Activated CD4-positive, alpha-beta T cell treated with anti-CD3 and anti-CD28 coated beads for 36 hours (primary cell): ENCODE measurements around the gene MECR. TPM values are rescaled to one million over a fixed set of nuclear protein-coding genes. Genes with fewer than 3 reads are reported as not detected.

ENCODE experiments used
- ATAC-seq: fragments of 200-7000 bp; cut with Tn5 transposase; one replicate; pipeline ENCODE4 v1.10.0; 2021; ENCODE audit warnings: mild to moderate bottlenecking, moderate library complexity
- CTCF ChIA-PET: fragments of 350-600 bp; sonication (Branson Sonifier 250); formaldehyde crosslinking; loops from one replicate; lab custom pipeline; 2021; ENCODE audit warnings: antibody characterized with exemption; lab: Charles Lee
- POLR2A ChIA-PET: fragments of 350-600 bp; sonication (Branson Sonifier 250); formaldehyde crosslinking; loops from one replicate; lab custom pipeline; 2021; ENCODE audit warnings: antibody characterized with exemption, inconsistent platforms; lab: Charles Lee
- DNase-seq: peaks from one replicate; pipeline ENCODE4 v3.0.0-alpha.2; 2020
- H3K27ac Mint-ChIP-seq: one replicate; pipeline ENCODE4 v1.8.0; 2021; ENCODE audit warnings: mixed read lengths
- H3K27me3 Mint-ChIP-seq: one replicate; pipeline ENCODE4 v1.8.0; 2021; ENCODE audit warnings: mixed read lengths
- H3K36me3 Mint-ChIP-seq: one replicate; pipeline ENCODE4 v1.8.0; 2021; ENCODE audit warnings: low read depth, mixed read lengths
- H3K4me1 Mint-ChIP-seq: one replicate; pipeline ENCODE4 v1.8.0; 2021; ENCODE audit warnings: mixed read lengths
- H3K4me3 Mint-ChIP-seq: one replicate; pipeline ENCODE4 v1.8.0; 2021; ENCODE audit warnings: mild to moderate bottlenecking, moderate library complexity, mixed read lengths
- H3K9me3 Mint-ChIP-seq: one replicate; pipeline ENCODE4 v1.8.0; 2021; ENCODE audit warnings: low read depth, mixed read lengths
- intact Hi-C, 2 experiments: fragments of 100-400 bp; cut with DNase I in 1 of 2; cut with micrococcal nuclease in 1 of 2; formaldehyde crosslinking; loops; one replicate each; pipeline versions ENCODE4 v1.14.2 to v1.15.1; 2022 to 2024; cut with DNase I, micrococcal nuclease
- total RNA-seq, 2 experiments: library from RNA; stranded (reverse); gene quantifications; one replicate each; pipeline ENCODE4 v1.2.3, GENCODE V29; 2021

MECR gene, protein sequence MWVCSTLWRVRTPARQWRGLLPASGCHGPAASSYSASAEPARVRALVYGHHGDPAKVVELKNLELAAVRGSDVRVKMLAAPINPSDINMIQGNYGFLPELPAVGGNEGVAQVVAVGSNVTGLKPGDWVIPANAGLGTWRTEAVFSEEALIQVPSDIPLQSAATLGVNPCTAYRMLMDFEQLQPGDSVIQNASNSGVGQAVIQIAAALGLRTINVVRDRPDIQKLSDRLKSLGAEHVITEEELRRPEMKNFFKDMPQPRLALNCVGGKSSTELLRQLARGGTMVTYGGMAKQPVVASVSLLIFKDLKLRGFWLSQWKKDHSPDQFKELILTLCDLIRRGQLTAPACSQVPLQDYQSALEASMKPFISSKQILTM
- total RNA-seq = 10 to 100 TPM; 41.3 to 43.1 TPM

- intact Hi-C loops = loop anchor here (1.0 to 10.0 kb wide), 7 partner anchors 48 to 1834 kb away; partner anchors contain the start of gene PUM1 (in 1 of the 2)
- ChIA-PET CTCF (interaction anchor here (0.5 to 1.6 kb wide), 4 partner anchors 28 to 214 kb away, joined by 3 to 4 read pairs (median 3); no protein-coding TSS in a partner anchor), POLR2A (interaction anchor here (0.7 to 1.3 kb wide), 2 partner anchors 49 to 477 kb away, joined by 3 to 6 read pairs; partner anchors contain the start of gene SRSF4)
- Mint-ChIP-seq H3K27me3 (peaks cover 9% of the 10 kb centered on the region), H3K4me3 (peak within 1 kb of the TSS; percentile 94), H3K27ac (peak within 1 kb of the TSS; percentile 94), H3K36me3 (no peaks in the 10 kb centered on the region), H3K9me3 (no peaks in the 10 kb centered on the region), H3K4me1 (peaks cover 18% of the 10 kb centered on the region)
- DNase-seq (peak; percentile 97), ATAC-seq (peak; percentile 97)
These were observed at the start of gene MECR for GRCh38 chr1:29230553-29231378. MECR (minus strand) TSS chr1:29230934; CDS start chr1:29230906, 28 bp downstream.

DNA sequence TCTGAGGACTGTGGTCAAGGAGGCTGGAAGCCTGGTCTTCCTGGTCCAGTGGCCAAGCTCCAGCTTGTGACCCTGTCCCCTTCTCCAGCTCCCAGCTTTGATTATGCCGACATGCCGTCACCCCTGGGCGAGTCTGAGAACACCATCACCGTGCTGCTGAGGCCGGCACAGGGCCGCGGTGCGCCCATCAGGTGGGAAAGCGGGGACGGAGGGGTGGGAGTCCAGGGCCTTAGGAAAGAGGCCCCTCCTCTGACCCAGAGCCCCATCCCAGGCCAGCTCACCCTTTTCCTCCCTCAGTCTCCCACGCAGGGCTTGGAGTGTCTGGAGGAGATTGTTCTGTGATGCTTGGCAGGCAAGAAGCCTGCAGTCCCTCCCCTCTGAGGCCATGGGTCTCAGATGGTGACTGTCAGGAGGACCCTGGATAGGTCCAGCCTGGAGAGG is 49.2 kb upstream of the MECR start:
- peaks cover 3% of the 10 kb centered on the region for H3K27me3 Mint-ChIP-seq
- intact Hi-C loops = no loop called here
- DNase-seq (no peak), ATAC-seq (no peak)
- H3K4me1 Mint-ChIP-seq = peaks cover 4% of the 10 kb centered on the region
- ChIA-PET POLR2A (no interaction called here), CTCF (no interaction called here)
- no peaks in the 10 kb centered on the region for H3K36me3 Mint-ChIP-seq
- no peaks in the 10 kb centered on the region for H3K9me3 Mint-ChIP-seq
- H3K4me3 Mint-ChIP-seq = no peak overlapping the region
- H3K27ac Mint-ChIP-seq = no peak overlapping the region

GRCh38 chr1:29279406-29279805 is 48.7 kb upstream of the MECR start:
- H3K27ac Mint-ChIP-seq = no peak overlapping the region
- peaks cover 3% of the 10 kb centered on the region for H3K27me3 Mint-ChIP-seq
- H3K4me3 Mint-ChIP-seq = no peak overlapping the region
- no peaks in the 10 kb centered on the region for H3K36me3 Mint-ChIP-seq
- H3K4me1 Mint-ChIP-seq = peaks cover 4% of the 10 kb centered on the region
- CTCF ChIA-PET = no interaction called here
- no peak for DNase-seq
- H3K9me3 Mint-ChIP-seq = no peaks in the 10 kb centered on the region
- no peak for ATAC-seq
- POLR2A ChIA-PET = no interaction called here
- intact Hi-C loops = no loop called here

- Mint-ChIP-seq H3K27ac (no peak overlapping the region), H3K36me3 (no peaks in the 10 kb centered on the region), H3K9me3 (no peaks in the 10 kb centered on the region), H3K4me3 (no peak overlapping the region), H3K4me1 (no peaks in the 10 kb centered on the region), H3K27me3 (peaks cover 3% of the 10 kb centered on the region)
- ATAC-seq (no peak), DNase-seq (no peak)
- CTCF ChIA-PET = interaction anchor here (0.7 kb wide), 1 partner anchor 23 kb away, joined by 3 read pairs; no protein-coding TSS in a partner anchor
- POLR2A ChIA-PET = no interaction called here
- intact Hi-C loops = no loop called here
These were observed 47.4 kb upstream of the MECR start for GRCh38 chr1:29278124-29278523.

DNA sequence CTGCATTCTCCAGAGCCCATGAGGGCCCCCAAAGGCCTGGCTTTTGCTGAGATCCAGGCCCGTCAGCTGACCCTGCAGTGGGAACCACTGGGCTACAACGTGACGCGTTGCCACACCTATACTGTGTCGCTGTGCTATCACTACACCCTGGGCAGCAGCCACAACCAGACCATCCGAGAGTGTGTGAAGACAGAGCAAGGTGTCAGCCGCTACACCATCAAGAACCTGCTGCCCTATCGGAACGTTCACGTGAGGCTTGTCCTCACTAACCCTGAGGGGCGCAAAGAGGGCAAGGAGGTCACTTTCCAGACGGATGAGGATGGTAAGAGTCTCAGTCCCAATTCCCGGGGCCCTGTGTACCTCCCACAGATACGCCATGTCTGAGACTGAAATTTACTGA is 44.7 kb upstream of the MECR start:
- no peak for ATAC-seq
- DNase-seq = no peak
- H3K36me3 Mint-ChIP-seq = no peaks in the 10 kb centered on the region
- CTCF ChIA-PET = interaction anchor here (0.9 kb wide), 1 partner anchor 17 kb away, joined by 3 read pairs; no protein-coding TSS in a partner anchor
- intact Hi-C loops = no loop called here
- no peaks in the 10 kb centered on the region for H3K4me1 Mint-ChIP-seq
- H3K27ac Mint-ChIP-seq = no peak overlapping the region
- POLR2A ChIA-PET = no interaction called here
- no peaks in the 10 kb centered on the region for H3K9me3 Mint-ChIP-seq
- H3K4me3 Mint-ChIP-seq = no peak overlapping the region
- H3K27me3 Mint-ChIP-seq = peaks cover 5% of the 10 kb centered on the region

DNA sequence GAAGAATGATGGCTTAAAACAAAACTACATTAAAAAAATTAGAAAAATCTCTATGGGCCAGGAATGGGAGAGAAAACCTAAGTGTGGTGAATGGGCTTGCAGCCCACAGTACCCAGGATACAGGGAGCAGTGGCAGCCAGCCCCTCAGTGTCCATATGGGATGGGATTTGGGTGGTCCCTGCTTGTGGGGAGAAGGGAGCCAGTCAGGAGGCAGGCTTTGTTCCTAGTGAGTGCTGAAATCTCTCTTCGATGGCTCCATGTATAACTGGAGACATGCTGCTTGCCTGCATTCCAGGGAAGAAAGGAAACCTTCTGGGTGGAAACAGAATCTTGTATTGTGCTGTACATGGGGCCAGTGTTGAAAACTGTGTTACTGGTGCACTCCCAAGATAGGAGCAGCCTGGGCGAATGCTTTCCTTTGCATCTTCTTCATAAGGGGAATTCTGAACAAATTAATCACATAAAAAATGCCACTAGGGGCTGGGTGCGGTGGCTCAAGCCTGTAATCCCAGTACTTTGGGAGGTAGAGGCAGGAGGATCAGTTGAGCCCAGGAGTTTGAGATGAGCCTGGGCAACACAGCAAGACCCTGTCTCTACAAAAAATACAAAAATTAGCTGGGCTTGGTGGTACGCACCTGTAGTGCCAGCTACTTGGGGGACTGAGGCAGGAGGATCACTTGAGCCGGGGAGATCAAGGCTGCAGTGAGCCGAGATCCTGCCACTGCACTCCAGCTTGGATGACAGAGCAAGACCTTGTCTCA is 41.6 kb upstream of the MECR start:
- ATAC-seq = no peak
- intact Hi-C loops = no loop called here
- Mint-ChIP-seq H3K27ac (no peak overlapping the region), H3K27me3 (peaks cover 20% of the 10 kb centered on the region), H3K4me3 (no peak overlapping the region), H3K36me3 (no peaks in the 10 kb centered on the region), H3K4me1 (no peaks in the 10 kb centered on the region), H3K9me3 (no peaks in the 10 kb centered on the region)
- no peak for DNase-seq
- POLR2A ChIA-PET = interaction anchor here (0.6 kb wide), 1 partner anchor 90 kb away, joined by 3 read pairs; no protein-coding TSS in a partner anchor
- CTCF ChIA-PET = no interaction called here

DNA sequence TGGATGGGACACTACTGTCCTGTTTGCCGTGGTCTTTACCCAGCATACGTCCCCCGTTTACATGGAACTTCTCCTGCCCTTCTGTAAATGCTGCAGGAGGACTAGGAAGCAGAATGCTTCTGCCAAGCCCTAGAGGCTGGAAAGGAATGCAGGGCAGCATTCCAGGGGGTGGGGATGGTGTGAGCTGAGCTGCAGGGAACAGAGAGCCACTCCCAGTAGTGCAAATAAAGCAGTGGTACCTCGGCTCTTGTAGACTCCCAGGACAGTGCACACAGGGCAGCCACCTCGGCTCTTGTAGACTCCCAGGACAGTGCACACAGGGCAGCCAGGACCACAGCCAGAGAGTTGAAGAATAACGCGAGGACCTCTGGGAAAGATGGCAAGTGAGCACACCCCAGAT is 41.0 kb upstream of the MECR start:
- ATAC-seq (no peak), DNase-seq (no peak)
- peaks cover 26% of the 10 kb centered on the region for H3K27me3 Mint-ChIP-seq
- no peaks in the 10 kb centered on the region for H3K36me3 Mint-ChIP-seq
- H3K4me3 Mint-ChIP-seq = no peak overlapping the region
- ChIA-PET POLR2A (no interaction called here), CTCF (no interaction called here)
- no peaks in the 10 kb centered on the region for H3K9me3 Mint-ChIP-seq
- H3K4me1 Mint-ChIP-seq = no peaks in the 10 kb centered on the region
- intact Hi-C loops = no loop called here
- H3K27ac Mint-ChIP-seq = no peak overlapping the region

DNA sequence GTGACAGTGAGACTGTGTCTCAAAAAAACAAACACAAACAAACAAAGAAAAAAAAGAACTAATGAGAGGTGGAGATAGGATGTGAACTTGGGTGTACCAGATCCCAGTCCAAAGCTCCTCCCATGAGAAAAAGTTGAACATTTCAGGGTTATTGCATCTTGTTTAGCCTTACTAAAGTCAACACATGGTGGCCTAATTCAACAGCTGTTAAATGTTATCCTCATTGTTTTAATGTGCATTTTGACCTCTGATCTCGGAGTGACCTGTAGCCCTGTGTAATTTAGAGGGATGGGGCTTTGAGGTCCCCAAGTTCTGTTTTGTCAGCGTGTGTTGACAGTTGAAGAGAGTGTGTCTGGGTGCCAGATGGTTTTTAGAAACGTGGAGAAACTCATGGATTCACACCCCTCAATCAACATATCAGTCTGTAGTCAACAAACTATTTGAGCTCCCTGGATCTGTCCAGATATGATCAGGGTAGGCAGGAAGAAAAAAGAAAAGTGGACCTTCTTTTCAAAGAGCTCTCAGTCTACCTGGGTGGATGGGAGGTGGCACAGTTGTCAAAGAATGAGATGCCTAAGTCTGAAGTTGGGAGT is 40.3 kb upstream of the MECR start:
- Mint-ChIP-seq H3K36me3 (no peaks in the 10 kb centered on the region), H3K4me3 (no peak overlapping the region), H3K9me3 (no peaks in the 10 kb centered on the region), H3K27ac (no peak overlapping the region), H3K27me3 (peaks cover 32% of the 10 kb centered on the region), H3K4me1 (no peaks in the 10 kb centered on the region)
- no peak for DNase-seq
- POLR2A ChIA-PET = no interaction called here
- ATAC-seq = no peak
- intact Hi-C loops = no loop called here
- CTCF ChIA-PET = interaction anchor here (0.6 kb wide), 1 partner anchor 15 kb away, joined by 3 read pairs; no protein-coding TSS in a partner anchor

DNA sequence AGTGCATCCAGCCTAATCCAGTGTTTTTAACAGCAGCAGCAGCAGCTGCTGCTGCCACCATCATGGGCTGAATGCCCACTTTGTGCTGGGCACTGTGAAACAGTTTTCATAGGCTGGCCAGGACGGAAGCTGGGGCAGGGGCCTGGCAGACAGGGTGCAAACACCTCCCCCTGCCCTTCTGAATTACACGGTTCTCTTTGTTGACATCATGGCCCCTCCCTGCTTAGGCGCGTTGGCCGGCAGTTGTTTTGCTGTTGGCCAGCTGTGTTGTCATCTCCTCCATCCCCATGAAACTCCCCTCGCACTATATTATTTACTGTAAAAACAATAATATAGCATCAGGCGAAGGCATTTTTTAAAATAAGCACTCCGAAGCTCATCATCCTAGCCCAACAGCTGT is 38.6 kb upstream of the MECR start:
- Mint-ChIP-seq H3K27me3 (peaks cover 35% of the 10 kb centered on the region), H3K27ac (no peak overlapping the region), H3K4me1 (no peaks in the 10 kb centered on the region), H3K9me3 (no peaks in the 10 kb centered on the region), H3K4me3 (no peak overlapping the region), H3K36me3 (no peaks in the 10 kb centered on the region)
- ChIA-PET CTCF (no interaction called here), POLR2A (no interaction called here)
- DNase-seq = no peak
- no peak for ATAC-seq
- intact Hi-C loops = no loop called here

GRCh38 chr1:29267321-29268070 is 36.8 kb upstream of the MECR start:
- ATAC-seq (no peak), DNase-seq (no peak)
- CTCF ChIA-PET = interaction anchor here (0.7 kb wide), 2 partner anchors 8 to 115 kb away, joined by 3 read pairs; no protein-coding TSS in a partner anchor
- no peak overlapping the region for H3K4me3 Mint-ChIP-seq
- no peaks in the 10 kb centered on the region for H3K9me3 Mint-ChIP-seq
- no peak overlapping the region for H3K27ac Mint-ChIP-seq
- intact Hi-C loops = no loop called here
- no peaks in the 10 kb centered on the region for H3K4me1 Mint-ChIP-seq
- H3K27me3 Mint-ChIP-seq = peaks cover 39% of the 10 kb centered on the region
- POLR2A ChIA-PET = no interaction called here
- H3K36me3 Mint-ChIP-seq = no peaks in the 10 kb centered on the region
